Spleen (tissue), 11 donors: ENCODE data around the gene FABP2. TPM values are rescaled to one million over a fixed set of nuclear protein-coding genes. Genes with fewer than 3 reads are reported as not detected.

Experiments
- DNase-seq: peaks from one replicate; pipeline ENCODE4 v3.0.0-alpha.2; 2020
- H3K27ac ChIP-seq, 8 donors: fragments of 200-600 bp; sonication (generic) in 7 of 8; 1 replicate in 4 of 8; 2 replicates in 4 of 8; pipeline versions ENCODE4 v1.5.0 to v1.8.0; 2016 to 2021; ENCODE audit warnings: inconsistent platforms in 4 of 8, mild to moderate bottlenecking in 4 of 8, moderate library complexity in 1 of 8
- H3K27me3 ChIP-seq, 7 donors: fragments of 200-600 bp; sonication (generic) in 6 of 7; replicated peaks in 1 of 7; 1 replicate in 4 of 7; 2 replicates in 3 of 7; pipeline versions ENCODE4 v1.5.0 to v1.8.0; 2016 to 2021; ENCODE audit warnings: inconsistent platforms in 3 of 7, mild to moderate bottlenecking in 1 of 7
- H3K36me3 ChIP-seq, 6 donors: fragments of 200-600 bp; sonication (generic) in 5 of 6; 1 replicate in 4 of 6; 2 replicates in 2 of 6; pipeline versions ENCODE4 v1.5.0 to v1.8.0; 2016 to 2021; ENCODE audit warnings: inconsistent platforms in 2 of 6
- H3K4me1 ChIP-seq, 6 donors: fragments of 200-600 bp; sonication (generic) in 5 of 6; 1 replicate in 3 of 6; 2 replicates in 3 of 6; pipeline versions ENCODE4 v1.5.0 to v1.8.0; 2016 to 2021; ENCODE audit warnings: inconsistent platforms in 3 of 6
- H3K4me3 ChIP-seq, 8 donors: fragments of 200-600 bp; sonication (generic) in 7 of 8; 1 replicate in 4 of 8; 2 replicates in 4 of 8; pipeline versions ENCODE4 v1.5.0 to v1.8.0; 2016 to 2021; ENCODE audit warnings: inconsistent platforms in 4 of 8, mild to moderate bottlenecking in 4 of 8, moderate library complexity in 2 of 8
- H3K9me3 ChIP-seq, 8 donors: fragments of 200-600 bp; sonication (generic) in 7 of 8; 1 replicate in 4 of 8; 2 replicates in 4 of 8; pipeline versions ENCODE4 v1.5.0 to v1.8.0; 2016 to 2021; ENCODE audit warnings: inconsistent platforms in 4 of 8
- CTCF ChIP-seq, 11 experiments: fragments of 200-600 bp in 7 of 11; fragments of 450-650 bp in 4 of 11; sonication (generic) in 4 of 11; IDR thresholded peaks in 8 of 11; conservative IDR thresholded peaks in 3 of 11; 1 replicate in 7 of 11; 2 replicates in 4 of 11; pipeline versions ENCODE4 v1.4.0 to v1.8.0; 2016 to 2021; ENCODE audit warnings: antibody characterized with exemption in 11 of 11, inconsistent platforms in 4 of 11, mild to moderate bottlenecking in 1 of 11
- POLR2A ChIP-seq, 3 donors: fragments of 450-650 bp; IDR thresholded peaks; one replicate each; pipeline ENCODE4 v1.5.1; 2017; ENCODE audit warnings: antibody characterized with exemption in 3 of 3, mild to moderate bottlenecking in 1 of 3
- POLR2AphosphoS5 ChIP-seq, 3 donors: sonication (generic); formaldehyde crosslinking; IDR thresholded peaks; one replicate each; pipeline ENCODE4 v1.5.1; 2017; ENCODE audit warnings: antibody characterized with exemption in 3 of 3
- WGBS, 5 donors: extraction: QIAGEN DNeasy Blood & Tissue Kit in 3 of 5; methylation state at CpG; one replicate each; pipeline versions ENCODE4 v1.1.5 to v1.1.7; 2013 to 2018; 5-methylcytosine and 5-hydroxymethylcytosine counted together
- intact Hi-C: fragments of 100-400 bp; cut with DNase I; formaldehyde crosslinking; loops from one replicate; pipeline ENCODE4 v1.15.0; 2023; ENCODE audit warnings: low total_unique reads
- polyA plus RNA-seq, 3 donors: library from polyadenylated mRNA; stranded (reverse); fragments of 200-250 nt; gene quantifications; one replicate each; pipeline ENCODE4 v1.2.1, GENCODE V29; 2013
- total RNA-seq, 7 donors: library from RNA; depleted of rRNA in 3 of 7; stranded (reverse); fragments of >200 nt in 3 of 7; fragmentation: NEBNext Ultra II Directional in 4 of 7; extraction: Animal tissue kit (Norgen Biotek cat#: 25700) in 4 of 7; gene quantifications; one replicate each; pipeline versions ENCODE4 v1.1.0 to v1.2.1, GENCODE V29; 2016 to 2021
- donor health status: healthy with polysubstance abuse.
- donor health status: DM: no; HTN: no; CAD: no; lungs with moderate emphysema.
- donor health status: DM: no; HTN: no; CAD: no.
- donor health status: Bipolar disorder and iron deficiency.
- donor health status: healthy.
- donor health status: DM: no; HTN: no; CAD: no.
- donor health status: DM: yes; HTN: yes; CAD: no.

Gene FABP2
- total and polyA plus RNA-seq, 10 donors, result 0.16 to 0.26 TPM; not detected in 8

- H3K36me3 ChIP-seq, result peaks cover 0 to 32% (median 8%) of the 10 kb centered on the region in 6 donors
- WGBS, 5 donors, result 0 to 3% (median 2%) methylated on average over 9 of the region's 9 CpGs
- H3K9me3 ChIP-seq, result no peaks in the 10 kb centered on the region
- DNase-seq, result no peak
- peak overlapping the region; percentile 93 to 98 (median 95) for H3K27ac ChIP-seq
- intact Hi-C loops, result loop anchor here (5.0 kb wide), 1 partner anchor 87 kb away; the partner anchor contains the start of gene USP53
- H3K4me3 ChIP-seq, result peak overlapping the region; percentile 62 to 88 (median 68)
- H3K4me1 ChIP-seq, result peaks cover 19 to 51% (median 28%) of the 10 kb centered on the region in 6 donors
- H3K27me3 ChIP-seq, result no peaks in the 10 kb centered on the region
- TF ChIP-seq CTCF (IDR thresholded peaks at IDR 0.05 in 8 of 11, conservative IDR thresholded peaks at IDR 0.05 in 3 of 11), result no peak
- no peak for TF ChIP-seq POLR2AphosphoS5 (IDR thresholded peaks at IDR 0.05)
- TF ChIP-seq POLR2A (IDR thresholded peaks at IDR 0.05), result no peak
Observed at GRCh38 chr4:119299741-119300100, 22.2 kb downstream of the FABP2 start.

- TF ChIP-seq CTCF (IDR thresholded peaks at IDR 0.05 in 8 of 11, conservative IDR thresholded peaks at IDR 0.05 in 3 of 11) (no peak), POLR2AphosphoS5 (IDR thresholded peaks at IDR 0.05) (no peak), POLR2A (IDR thresholded peaks at IDR 0.05) (no peak)
- H3K4me3 ChIP-seq, result peak overlapping the region; percentile 62 to 88 (median 68)
- H3K27me3 ChIP-seq, result no peaks in the 10 kb centered on the region
- 0 to 9% (median 5%) methylated on average over 2 of the region's 2 CpGs for WGBS, 5 donors
- peaks cover 19 to 51% (median 28%) of the 10 kb centered on the region in 6 donors for H3K4me1 ChIP-seq
- H3K36me3 ChIP-seq, result peaks cover 0 to 32% (median 8%) of the 10 kb centered on the region in 6 donors
- no peaks in the 10 kb centered on the region for H3K9me3 ChIP-seq
- DNase-seq, result no peak
- peak overlapping the region; percentile 93 to 98 (median 95) for H3K27ac ChIP-seq
- intact Hi-C loops, result no loop called here
Observed at GRCh38 chr4:119299260-119299671, 22.7 kb downstream of the FABP2 start.

GRCh38 chr4:119297795-119298194 is 24.1 kb downstream of the FABP2 start:
- intact Hi-C loops, result no loop called here
- DNase-seq, result no peak
- Histone ChIP-seq H3K9me3 (no peaks in the 10 kb centered on the region), H3K4me3 (peak overlapping the region in 1 of 8 donors; percentile 67), H3K27me3 (no peaks in the 10 kb centered on the region), H3K27ac (no peak overlapping the region), H3K36me3 (peaks cover 0 to 36% (median 10%) of the 10 kb centered on the region in 6 donors), H3K4me1 (peaks cover 19 to 51% (median 28%) of the 10 kb centered on the region in 6 donors)
- 95 to 100% (median 98%) methylated on average over 1 of the region's 1 CpG for WGBS, 5 donors
- TF ChIP-seq POLR2A (IDR thresholded peaks at IDR 0.05) (no peak), POLR2AphosphoS5 (IDR thresholded peaks at IDR 0.05) (no peak), CTCF (IDR thresholded peaks at IDR 0.05 in 8 of 11, conservative IDR thresholded peaks at IDR 0.05 in 3 of 11) (no peak)

GRCh38 chr4:119296356-119296755 is 25.6 kb downstream of the FABP2 start:
- intact Hi-C loops, result no loop called here

More at GRCh38 chr4:119296356-119296755, 25.6 kb downstream of the FABP2 start:
- H3K9me3 ChIP-seq, result no peaks in the 10 kb centered on the region
- DNase-seq, result no peak
- H3K27me3 ChIP-seq, result no peaks in the 10 kb centered on the region
- peaks cover 0 to 42% (median 14%) of the 10 kb centered on the region in 6 donors for H3K36me3 ChIP-seq
- WGBS, 5 donors, result 92 to 100% (median 98%) methylated on average over 2 of the region's 2 CpGs
- no peak overlapping the region for H3K4me3 ChIP-seq
- H3K27ac ChIP-seq, result no peak overlapping the region
- peaks cover 19 to 50% (median 28%) of the 10 kb centered on the region in 6 donors for H3K4me1 ChIP-seq
- TF ChIP-seq CTCF (IDR thresholded peaks at IDR 0.05 in 8 of 11, conservative IDR thresholded peaks at IDR 0.05 in 3 of 11) (no peak), POLR2AphosphoS5 (IDR thresholded peaks at IDR 0.05) (no peak), POLR2A (IDR thresholded peaks at IDR 0.05) (no peak)
